HG03571 (cell line): ENCODE measurements around the gene PHF14.

Source experiments
- ATAC-seq: cut with Tn5 transposase; IDR thresholded peaks from one replicate; pipeline ENCODE4 v1.9.1; 2021; ENCODE audit not compliant: unreplicated experiment

PHF14 gene

GRCh38 chr7:11082121-11082520 is 108.4 kb downstream of the PHF14 start:
- no peak for ATAC-seq

- ATAC-seq = no peak
These were observed 109.0 kb downstream of the PHF14 start for GRCh38 chr7:11082552-11083213.

DNA sequence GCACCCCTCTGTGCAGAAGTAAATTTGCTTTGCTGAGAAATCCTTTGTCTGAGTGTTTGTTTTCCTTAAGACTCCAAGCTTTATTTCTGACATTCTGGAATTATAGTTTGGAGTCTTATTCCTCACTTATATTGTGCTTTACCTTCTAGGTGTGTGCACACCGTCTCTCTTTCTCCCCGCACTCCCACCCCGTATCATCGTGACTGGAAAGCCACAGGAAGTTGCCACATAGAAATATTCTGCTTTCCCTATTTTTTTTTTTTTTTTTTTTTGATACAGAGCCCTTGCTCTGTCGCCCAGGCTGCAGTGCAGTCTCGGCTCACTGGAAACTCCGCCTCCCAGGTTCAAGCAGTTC is 109.5 kb downstream of the PHF14 start:
- no peak for ATAC-seq

GRCh38 chr7:11104578-11104977 is 130.9 kb downstream of the PHF14 start:
- no peak for ATAC-seq

DNA sequence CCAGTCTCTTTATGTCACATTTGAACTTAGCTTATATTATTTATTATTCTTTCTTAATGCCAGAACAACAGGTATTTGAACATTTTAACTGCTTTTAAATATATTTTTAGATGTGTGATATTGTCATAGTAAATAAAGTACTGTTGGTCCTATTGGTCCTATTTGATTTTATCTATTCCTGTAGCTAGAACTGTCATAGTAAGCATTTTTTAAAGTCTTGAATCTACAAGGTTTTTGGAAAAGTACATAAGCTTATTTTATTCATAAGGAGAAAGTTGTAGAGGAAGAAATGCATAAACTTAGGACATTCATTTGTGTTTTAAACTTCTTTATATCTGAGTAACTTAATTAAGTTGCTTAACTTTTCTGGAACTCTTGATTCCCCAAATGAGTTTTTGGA is 136.0 kb downstream of the PHF14 start:
- no peak for ATAC-seq

GRCh38 chr7:11120068-11120664 is 146.5 kb downstream of the PHF14 start:
- no peak for ATAC-seq

GRCh38 chr7:11120675-11121220 is 147.1 kb downstream of the PHF14 start:
- ATAC-seq = no peak

DNA sequence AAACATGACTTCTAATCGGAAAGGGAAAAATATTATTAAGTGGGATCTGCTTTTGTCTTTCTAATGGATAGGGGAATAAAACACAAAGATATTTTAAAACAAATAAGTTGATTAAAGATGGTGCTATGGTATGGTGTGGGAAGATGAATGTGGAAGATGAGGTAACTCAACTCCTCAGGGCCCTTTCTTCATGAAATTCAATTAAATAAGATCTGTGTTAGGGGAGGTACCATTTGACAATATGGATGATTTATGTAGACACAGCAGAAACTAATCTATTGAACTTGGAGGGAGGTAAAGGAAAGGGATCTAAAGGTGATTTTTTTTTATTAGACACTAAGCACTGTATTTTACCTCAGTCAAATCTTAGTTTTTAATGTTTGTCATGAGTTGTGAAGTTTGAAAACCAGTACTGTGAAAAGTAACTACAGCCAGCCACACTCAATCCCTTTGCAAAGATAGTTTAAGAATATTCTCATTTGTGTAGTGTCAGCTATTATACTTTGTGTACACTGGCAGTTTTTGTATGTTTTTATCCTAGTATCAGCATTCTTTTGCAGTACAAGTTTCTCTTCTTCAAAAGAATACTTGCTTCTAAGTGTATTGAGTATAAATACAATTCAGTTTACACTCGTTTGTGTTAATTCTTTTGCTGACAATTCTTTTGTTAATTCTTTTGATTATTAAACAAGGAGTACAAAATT is 151.3 kb downstream of the PHF14 start:
- no peak for ATAC-seq

DNA sequence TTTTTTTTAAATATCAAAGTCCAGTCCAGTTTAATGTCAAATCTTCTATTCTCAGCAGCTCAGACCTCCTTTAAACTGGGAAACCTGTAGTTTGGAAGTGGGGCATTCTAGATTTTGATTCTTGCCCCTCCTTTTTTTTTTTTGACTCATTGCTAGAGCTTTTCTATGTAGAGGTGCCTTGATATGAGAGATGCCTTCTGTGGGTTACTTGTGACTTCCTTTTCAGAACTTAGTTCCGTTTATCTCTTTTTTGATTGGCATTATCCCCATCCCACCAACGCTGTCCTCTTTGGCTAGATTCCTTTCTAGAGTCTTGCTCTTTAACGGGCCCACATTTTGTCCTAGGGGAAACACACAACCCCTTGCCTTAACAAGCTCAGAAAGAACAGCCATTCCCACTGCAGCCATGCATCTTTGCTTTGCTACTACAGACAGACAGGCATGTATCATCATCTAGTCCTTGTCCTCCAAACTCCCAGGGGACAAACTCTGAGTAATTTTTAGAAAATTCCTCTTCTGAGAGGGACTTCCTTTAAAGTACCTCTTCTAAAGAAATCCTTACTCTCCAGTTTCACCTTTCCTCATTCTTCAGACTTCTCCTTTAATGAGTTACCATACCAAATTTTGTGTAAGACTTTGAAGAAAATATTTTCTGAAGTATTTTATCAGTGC is 153.6 kb downstream of the PHF14 start:
- no peak for ATAC-seq

- no peak for ATAC-seq
These were observed 154.3 kb downstream of the PHF14 start for GRCh38 chr7:11127988-11128387.

DNA sequence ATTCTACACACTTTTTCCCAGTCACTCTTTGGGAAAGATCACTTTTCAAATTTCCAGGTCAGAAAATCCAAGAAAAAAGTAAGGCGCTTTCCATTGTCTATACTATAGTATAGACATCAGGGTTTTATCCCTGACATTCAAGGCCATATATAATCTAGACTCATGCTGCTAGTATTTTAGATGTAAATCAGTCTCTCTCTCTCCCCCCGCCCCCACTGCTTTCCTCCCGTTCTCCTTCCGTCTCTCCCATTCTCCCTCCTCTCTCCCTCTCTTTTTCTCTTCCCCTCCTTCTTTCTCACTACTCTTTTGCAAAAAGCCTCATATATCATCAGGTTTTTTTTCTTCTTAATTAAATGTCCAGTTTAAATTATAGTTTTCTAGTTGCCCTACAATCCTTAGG is 154.8 kb downstream of the PHF14 start:
- ATAC-seq = no peak

DNA sequence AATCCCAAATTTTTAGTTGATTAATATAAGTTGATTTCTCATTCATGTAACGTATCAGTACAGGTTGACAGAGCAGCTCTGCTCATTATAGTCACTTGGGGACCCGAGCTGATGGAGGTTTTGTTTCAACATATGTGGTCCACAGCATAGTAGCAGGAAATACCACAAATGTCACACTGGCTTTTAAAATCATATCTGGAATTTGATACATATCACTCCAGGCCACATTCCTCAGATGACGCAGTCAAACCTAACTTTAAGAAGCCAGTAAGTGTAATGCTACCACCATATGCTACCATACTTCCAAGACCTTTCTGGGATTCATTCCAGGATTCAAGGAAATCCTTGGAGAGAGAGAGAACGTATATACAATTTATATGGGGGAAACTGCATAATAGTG is 156.3 kb downstream of the PHF14 start:
- no peak for ATAC-seq

DNA sequence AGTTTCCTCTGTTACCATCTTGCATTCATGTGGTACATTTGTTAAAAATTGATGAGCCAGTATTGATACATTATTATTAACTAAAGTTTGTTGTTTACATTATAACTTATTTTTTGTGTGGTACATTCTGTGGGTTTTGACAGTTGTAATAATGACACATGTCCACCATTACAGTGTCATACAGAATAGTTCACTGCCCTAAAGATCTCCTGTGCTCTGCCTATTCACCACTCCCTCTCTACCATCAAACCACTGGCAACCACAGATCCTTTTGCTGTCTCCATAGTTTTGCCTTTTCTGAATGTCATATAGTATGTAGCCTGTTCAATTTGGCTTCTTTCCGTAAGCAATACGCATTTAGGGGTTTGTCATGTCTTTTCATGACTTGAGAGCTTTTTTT is 156.9 kb downstream of the PHF14 start:
- ATAC-seq = no peak

- ATAC-seq = no peak
These were observed 159.8 kb downstream of the PHF14 start for GRCh38 chr7:11133436-11133959.

GRCh38 chr7:11135573-11135972 is 161.9 kb downstream of the PHF14 start:
- ATAC-seq = no peak

DNA sequence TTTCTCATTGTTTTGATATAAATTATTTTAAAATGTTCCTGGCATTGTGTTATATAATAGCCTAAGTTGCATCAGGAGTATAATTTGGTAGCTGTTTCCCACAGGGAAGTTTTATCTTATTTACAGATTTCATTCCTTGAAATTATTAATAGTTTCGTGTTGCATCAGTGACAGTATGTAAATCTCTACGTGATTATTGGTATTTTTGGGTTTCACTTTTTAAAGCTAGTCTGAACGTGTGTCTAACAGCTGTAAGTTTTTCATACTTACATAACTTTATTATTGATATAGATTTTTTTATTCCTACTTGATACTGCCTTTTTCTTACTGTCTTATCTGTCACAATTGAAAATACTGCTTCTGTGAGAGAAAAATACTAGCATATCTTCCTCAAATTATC is 167.9 kb downstream of the PHF14 start:
- no peak for ATAC-seq

GRCh38 chr7:11153694-11154093 is 180.0 kb downstream of the PHF14 start:
- no peak for ATAC-seq

DNA sequence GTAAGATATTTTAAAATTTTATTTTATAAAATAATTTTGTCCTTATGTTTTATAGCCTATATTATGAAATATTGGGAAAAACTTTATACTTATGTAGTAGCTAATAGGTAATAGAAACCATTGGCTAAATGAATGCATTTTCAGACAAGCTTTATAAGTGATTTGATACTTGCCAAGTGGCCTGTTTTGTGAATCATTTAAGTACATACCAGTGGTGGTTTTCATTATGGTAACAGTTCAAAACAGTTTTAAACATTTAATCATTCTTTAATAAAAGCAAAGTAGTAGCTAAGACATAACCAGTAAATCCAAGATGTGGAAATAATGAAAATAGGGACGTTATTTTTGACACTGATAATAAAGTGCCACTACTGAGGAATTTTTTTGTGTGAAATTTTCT is 182.2 kb downstream of the PHF14 start:
- no peak for ATAC-seq

GRCh38 chr7:11161499-11161898 is 187.8 kb downstream of the PHF14 start:
- no peak for ATAC-seq

DNA sequence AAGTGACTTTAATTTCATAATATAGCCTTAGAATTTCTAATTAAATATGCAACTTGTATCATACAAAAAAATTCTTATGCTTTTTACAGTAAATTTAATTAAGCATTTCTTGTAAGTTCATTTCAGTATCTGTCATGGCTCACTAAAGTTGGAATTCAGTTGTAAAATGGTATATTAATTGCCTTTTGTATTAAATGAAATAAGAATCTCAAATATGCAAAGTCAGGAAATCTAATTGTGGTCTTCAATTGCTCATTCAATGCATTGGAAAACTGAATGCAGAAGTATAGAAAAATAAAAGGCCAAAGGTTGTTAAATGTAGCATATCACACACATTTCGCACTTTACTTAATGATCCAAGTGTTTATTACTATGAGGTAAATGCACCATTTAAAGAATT is 189.5 kb downstream of the PHF14 start:
- ATAC-seq = no peak

DNA sequence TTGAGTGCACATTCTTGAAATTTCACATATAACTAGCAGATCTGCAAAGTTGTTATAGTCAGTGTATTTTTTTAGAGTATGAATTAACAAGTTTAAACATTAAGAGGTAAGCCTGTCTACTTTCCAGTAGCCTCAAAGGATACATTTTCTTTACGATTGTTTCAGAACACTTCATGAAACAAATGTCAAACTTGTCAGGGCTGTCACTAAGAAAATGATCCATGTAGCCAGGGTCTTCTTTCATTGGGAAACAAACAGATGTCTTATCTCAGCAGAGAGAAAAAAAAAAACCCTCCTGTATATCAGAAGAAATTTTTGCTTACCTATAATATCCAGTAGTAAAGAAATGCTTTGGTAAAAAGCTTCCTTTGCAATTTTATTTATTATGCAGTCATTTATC is 192.4 kb downstream of the PHF14 start:
- no peak for ATAC-seq
